ENCODE data around the gene CADPS2.

CADPS2 gene

GRCh38 chr7:122588621-122589020, 297.6 kb downstream of the CADPS2 start:
- DNase-seq = no peak

DNA sequence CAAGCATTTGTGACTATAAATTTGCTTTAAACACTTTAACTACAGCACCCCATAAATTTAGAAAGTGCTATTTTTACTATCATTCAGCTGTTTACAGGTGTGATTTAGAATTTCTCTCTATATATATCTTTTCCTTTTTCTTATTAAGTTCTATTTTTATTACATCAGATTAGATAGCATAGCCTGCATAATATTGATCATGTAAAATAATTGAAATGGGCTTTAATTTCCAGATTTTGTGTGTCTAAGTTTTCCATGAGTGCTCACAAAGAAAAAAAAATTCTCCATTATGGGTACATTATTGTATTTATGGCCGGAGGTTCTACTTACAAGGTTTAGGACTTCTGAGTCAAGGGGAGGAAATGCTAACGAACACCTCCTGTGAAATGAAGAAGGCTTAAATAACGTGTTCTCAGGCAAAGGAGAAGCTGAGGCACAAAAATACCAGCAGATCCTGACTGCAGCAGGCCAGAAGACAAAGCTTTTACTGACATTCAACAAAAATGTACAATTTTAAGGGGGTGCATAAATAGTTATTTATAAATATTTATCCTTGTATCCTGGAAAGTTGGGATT, 301.5 kb downstream of the CADPS2 start:
- DNase-seq = no peak

- DNase-seq = no peak
These were observed 307.9 kb downstream of the CADPS2 start for GRCh38 chr7:122578350-122578749.

DNA sequence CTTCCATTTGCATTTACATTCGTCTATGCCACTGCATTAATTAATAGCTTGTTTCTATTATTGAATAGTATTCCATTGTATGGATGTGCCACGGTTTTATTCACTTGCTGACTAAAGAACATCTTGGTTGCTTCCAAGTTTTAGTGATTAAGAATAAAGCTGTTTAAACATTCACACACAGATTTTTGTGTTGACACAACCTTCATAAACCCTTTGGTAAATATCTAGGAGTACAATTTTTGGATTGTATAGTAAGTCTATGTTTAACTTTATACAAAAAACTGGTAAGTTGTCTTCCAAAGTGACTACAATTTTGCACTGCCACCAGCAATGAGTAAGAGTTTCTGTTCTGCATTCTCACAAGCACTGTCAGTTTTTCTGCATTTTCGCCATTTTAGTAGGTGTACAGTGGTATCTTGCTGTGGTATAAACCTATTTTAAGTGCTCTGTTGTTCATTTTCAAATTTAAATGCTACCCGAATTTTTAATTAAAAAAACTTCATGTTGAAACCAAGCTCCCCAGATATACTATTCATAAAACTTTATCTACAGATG, 308.7 kb downstream of the CADPS2 start:
- no peak for DNase-seq

DNA sequence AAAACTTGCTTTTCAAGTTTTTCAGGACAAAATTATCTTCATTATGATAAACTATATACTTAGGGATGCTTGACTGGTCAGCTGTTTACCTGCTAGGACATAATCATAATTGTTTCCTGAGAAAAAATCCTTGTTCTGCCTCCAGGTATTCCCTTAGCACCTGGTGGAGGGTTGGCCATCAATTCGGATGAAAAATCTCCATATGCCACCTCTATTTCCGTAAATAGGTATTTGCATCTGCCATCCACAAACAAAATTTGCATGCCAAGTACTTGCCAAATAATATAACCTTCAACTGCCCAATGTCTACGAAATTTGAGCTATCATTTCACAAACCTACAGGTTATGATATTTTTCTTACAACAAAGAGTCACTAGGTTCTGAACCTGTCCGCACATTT, 313.6 kb downstream of the CADPS2 start:
- DNase-seq = no peak

- DNase-seq = no peak
These were observed 324.9 kb downstream of the CADPS2 start for GRCh38 chr7:122561326-122561725.

DNA sequence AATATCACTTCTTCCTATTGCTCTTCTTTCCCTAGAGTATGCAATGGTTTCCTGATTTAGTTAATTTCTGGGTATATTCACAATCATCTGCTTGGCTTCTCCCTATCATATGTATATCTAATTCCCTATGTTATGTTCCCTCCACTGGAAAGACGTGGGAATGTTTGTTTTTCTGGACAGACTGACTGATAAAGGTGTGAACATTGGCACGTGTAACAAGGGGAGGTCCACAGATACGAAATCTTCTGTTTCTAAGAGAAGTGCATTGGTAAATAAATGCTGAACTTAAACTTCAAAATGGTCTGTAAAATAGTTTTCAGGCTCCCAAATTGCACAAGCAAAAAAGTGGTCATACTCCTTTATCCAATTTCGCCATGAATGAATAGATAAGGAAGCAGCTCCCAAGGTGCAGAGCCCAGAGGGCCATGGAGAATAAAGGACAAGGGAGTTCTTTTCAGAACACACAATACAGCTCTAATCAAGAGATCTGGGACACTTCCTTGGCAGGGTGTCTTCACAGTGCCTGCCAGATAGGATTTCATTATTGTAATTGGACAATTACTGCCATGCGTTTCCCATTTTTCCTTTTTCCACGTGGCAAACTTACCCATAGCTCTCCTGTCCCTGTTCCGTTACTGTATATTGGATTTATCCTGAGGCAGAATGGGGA, 329.3 kb downstream of the CADPS2 start:
- no peak for DNase-seq

GRCh38 chr7:122556219-122556618, 330.0 kb downstream of the CADPS2 start:
- DNase-seq = no peak

DNA sequence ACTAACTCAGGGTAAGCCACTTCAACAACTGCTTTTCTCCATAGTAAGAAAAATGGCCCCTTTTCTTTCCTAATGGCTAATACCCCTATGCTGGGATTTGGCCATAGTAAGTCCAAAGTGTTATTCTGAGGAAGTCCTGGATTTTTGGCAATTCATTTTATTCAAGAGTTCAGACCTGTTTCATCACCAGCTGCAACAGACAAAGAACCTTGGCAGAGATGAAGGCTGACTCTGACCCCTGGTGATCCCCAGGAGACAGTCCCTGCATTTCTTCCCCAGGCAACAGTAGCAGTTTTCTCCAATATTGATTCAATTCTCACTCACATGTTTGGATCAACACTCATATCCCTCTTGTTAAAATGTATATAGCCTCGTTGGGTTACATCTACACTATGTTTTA, 332.5 kb downstream of the CADPS2 start:
- DNase-seq = no peak

DNA sequence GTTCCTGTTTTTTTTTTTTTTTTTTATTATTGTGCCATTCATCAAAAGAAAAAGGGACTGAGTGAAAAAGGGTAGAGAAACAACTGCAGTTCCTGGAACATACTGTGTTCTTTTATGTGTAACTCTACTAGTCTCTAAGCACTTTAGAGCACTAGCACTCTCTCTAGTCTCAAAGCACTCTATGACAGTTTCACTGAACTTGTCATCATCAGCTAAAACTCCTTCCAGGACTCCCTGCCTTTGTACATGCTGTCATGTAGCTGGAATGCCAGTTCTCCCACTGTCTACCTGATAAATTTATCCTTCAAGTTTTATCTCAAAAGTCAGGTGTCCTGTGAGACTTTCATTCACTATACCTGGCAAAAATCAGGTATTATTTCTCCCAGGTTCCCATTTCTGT, 333.5 kb downstream of the CADPS2 start:
- no peak for DNase-seq

DNA sequence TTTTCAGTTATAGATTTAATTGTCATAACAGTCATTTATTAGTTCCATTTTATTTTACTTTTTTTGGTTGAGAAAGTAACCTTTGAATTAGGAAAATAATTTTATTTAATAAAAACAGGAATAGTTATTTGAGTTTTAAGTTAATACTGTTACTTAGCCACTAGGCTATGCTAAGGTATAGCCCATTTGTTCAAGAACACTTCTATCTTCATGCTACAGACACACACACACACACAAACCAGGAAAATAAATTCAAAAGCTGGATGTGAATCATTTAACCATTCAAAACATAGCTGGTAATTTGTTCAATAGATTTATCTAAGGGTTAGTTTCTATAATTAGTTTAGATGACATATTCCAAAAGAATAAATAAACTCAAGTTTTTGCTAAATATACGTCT, 335.7 kb downstream of the CADPS2 start:
- DNase-seq = no peak

DNA sequence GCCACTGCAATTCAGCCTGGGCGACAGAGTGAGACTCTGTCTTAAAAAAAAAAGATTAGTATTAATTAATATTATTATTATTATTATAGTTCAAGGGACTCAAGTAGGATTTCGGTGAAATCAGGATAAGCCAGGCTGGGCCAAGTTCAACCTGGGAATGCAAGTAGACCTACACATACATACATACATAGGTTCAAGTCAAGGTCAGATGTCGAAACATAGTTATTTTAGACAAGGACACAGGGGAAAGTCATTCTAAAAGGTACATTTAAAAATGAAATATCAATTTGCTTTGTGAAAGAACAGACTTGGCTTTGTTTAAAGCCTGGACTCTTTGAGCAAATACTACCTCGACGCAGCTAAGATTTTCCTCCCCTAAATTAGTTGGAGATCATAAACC, 336.7 kb downstream of the CADPS2 start:
- no peak for DNase-seq

DNA sequence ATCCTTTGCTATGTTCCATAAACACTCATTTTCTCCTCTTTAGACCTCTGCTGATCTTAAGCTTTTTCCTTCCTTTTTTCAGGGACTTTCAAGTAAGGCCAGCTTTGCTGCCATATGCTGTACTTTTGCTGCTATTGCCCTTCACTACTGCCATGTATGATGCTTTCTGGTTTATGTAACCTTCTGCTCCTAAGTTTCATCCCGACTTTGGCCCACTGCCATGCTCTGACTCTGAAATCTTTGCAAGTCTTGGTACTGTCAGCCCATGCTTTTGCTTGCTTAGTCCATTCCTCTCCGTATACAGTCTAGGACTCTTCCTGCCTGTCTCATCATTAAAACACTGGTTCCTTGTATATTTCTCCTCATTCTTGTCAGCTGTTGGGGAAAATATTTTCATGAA, 339.8 kb downstream of the CADPS2 start:
- peak; percentile 2 for DNase-seq

GRCh38 chr7:122544463-122544862, 341.8 kb downstream of the CADPS2 start:
- no peak for DNase-seq

- DNase-seq = no peak
These were observed 342.4 kb downstream of the CADPS2 start for GRCh38 chr7:122543891-122544290.

DNA sequence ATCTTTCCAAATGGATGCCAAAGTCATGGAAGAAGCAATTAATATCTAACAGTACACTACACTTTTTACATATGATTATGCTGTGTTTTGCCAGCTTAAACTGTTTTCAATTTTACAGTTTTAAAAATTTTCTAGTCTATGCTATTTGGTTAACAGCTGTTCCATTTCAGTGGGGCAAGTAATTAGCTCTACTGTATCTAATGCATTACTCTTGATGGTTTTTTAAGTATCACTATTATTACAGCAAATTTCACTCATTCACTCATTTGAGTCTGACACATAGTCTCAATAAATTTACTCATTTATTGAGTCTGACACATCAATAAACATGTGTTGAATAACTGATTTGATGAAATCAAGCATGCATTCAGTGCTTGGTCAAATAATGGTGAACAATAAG, 343.1 kb downstream of the CADPS2 start:
- DNase-seq = no peak

- DNase-seq = no peak
These were observed 351.2 kb downstream of the CADPS2 start for GRCh38 chr7:122535086-122535485.

- DNase-seq = no peak
These were observed 353.6 kb downstream of the CADPS2 start for GRCh38 chr7:122532406-122533269.

DNA sequence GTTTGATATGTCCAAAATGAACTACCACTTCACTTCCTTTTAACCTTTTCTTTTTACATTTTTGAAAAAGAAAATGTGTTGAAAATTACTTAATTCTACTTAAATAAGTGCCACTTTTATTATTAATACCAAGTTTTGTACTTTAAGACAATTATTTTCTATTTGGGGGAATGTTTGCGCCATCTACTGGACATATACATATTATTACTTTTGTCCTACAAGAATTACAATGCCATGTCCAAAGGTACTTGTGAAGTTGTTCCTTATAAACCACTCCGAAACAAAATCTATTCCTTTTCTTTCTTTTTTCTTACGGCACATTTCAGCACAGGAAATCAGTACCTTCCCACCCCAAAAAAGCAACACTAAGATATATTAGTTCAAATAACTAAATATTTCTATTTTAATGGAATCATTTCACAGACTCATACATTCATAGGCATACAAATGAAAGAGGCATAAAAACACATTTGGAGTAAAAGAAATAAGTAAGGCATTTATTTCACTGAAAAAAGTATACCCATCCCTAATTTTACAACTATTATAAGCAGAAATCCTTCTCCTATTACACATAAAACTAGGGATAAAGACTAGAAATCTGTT, 357.3 kb downstream of the CADPS2 start:
- peak; percentile 31 for DNase-seq

- no peak for DNase-seq
These were observed 360.9 kb downstream of the CADPS2 start for GRCh38 chr7:122525355-122525754.

- no peak for DNase-seq
These were observed 364.5 kb downstream of the CADPS2 start for GRCh38 chr7:122521767-122522166.

DNA sequence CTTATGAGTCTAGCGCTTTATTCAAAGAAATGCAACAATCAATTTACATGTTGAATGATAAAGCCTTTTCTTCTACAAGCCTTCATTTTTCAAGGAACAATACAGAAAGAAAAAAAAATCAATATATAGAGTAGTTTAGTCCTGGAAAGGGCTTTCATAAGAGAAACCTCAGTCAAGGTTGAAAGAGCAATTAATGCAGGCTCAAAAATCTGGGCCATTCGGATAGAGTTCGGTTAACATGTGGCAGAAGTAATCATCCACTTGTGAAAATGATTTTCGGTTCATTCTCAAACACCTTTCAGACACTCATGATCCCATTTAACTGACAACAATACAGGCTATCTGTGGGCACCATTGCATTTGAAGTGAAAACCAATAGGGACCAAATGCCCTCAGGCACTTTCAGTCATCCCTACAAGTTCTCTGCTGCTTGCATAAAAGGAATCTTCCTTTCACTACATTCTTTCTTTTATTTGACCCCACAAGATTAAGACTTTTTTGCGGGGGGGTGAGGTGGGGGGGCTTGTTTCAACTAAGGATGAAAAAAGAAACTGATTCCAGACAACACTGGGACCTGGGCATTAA, 365.2 kb downstream of the CADPS2 start:
- no peak for DNase-seq

DNA sequence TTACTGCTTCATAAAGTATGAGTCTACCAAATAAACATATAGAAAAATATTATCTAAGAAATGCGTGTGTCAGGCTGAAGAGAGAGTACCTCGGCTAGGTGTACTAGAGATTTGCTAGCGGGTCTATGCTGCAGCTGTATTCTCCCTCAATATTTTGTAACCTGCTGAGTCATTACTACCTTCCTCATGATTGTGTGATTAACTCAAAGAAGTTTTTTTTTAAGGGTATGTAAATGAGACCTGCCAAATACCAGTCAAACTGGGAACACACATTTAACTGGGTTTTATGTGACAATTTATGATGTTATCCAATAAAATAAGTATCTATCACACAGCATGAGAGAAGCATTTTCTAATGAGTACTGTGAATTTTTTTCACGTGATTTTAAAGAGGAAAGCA, 367.8 kb downstream of the CADPS2 start:
- no peak for DNase-seq

Data from fibroblast of skin of scalp (primary cell).